H9 (cell line): ENCODE measurements around the gene SPEN. TPM values are rescaled to one million over a fixed set of nuclear protein-coding genes. Genes with fewer than 3 reads are reported as not detected.

ENCODE experiments used
- DNase-seq: peaks from one replicate; pipeline ENCODE4 v3.0.0-alpha.2; 2017
- H2AFZ ChIP-seq: one replicate; pipeline ENCODE4 v1.6.1; 2013; ENCODE audit warnings: mild to moderate bottlenecking, low read length, control low read depth, moderate library complexity
- H2AK5ac ChIP-seq: 2 replicates; pipeline ENCODE4 v1.6.1; 2013; ENCODE audit warnings: low read length, control low read depth, mixed read lengths; ENCODE audit not compliant: insufficient read length
- H2BK120ac ChIP-seq: one replicate; pipeline ENCODE4 v1.6.1; 2013; ENCODE audit warnings: low read depth, mild to moderate bottlenecking, low read length, control low read depth, inconsistent platforms; ENCODE audit not compliant: poor library complexity, severe bottlenecking
- H2BK12ac ChIP-seq: 2 replicates; pipeline ENCODE4 v1.6.1; 2013; ENCODE audit warnings: low read length, control low read depth, mixed read lengths, low read depth; ENCODE audit not compliant: insufficient read length
- H2BK15ac ChIP-seq: 2 replicates; pipeline ENCODE4 v1.6.1; 2013; ENCODE audit warnings: low read depth, low read length, control low read depth
- H2BK20ac ChIP-seq: one replicate; pipeline ENCODE4 v1.6.1; 2013; ENCODE audit warnings: low read depth, mild to moderate bottlenecking, low read length, control low read depth, inconsistent platforms; ENCODE audit not compliant: poor library complexity, severe bottlenecking
- H2BK5ac ChIP-seq: 2 replicates; pipeline ENCODE4 v1.6.1; 2013; ENCODE audit warnings: low read length, control low read depth, mixed read lengths; ENCODE audit not compliant: insufficient read length
- H3K14ac ChIP-seq: 2 replicates; pipeline ENCODE4 v1.6.1; 2013; ENCODE audit warnings: low read length, control low read depth; ENCODE audit not compliant: insufficient read depth
- H3K18ac ChIP-seq: 2 replicates; pipeline ENCODE4 v1.6.1; 2013; ENCODE audit warnings: low read depth, mild to moderate bottlenecking, mixed read lengths, low read length, control low read depth; ENCODE audit not compliant: insufficient read length
- H3K23ac ChIP-seq: 2 replicates; pipeline ENCODE4 v1.6.1; 2013; ENCODE audit warnings: low read length, control low read depth, mixed read lengths, low read depth; ENCODE audit not compliant: insufficient read length
- H3K23me2 ChIP-seq: 2 replicates; pipeline ENCODE4 v1.6.1; 2013; ENCODE audit warnings: low read depth, mild to moderate bottlenecking, mixed read lengths, low read length, control low read depth; ENCODE audit not compliant: insufficient read length, poor library complexity, severe bottlenecking
- H3K27ac ChIP-seq: 2 replicates; pipeline ENCODE4 v1.5.1; 2013; ENCODE audit warnings: low read length, control low read depth, mixed read lengths, low read depth; ENCODE audit not compliant: insufficient read length
- H3K27me3 ChIP-seq: 2 replicates; pipeline ENCODE4 v1.6.1; 2013; ENCODE audit warnings: low read length, control low read depth, inconsistent platforms; ENCODE audit not compliant: insufficient read depth
- H3K4ac ChIP-seq: 2 replicates; pipeline ENCODE4 v1.6.1; 2013; ENCODE audit warnings: low read depth, mild to moderate bottlenecking, control low read depth, inconsistent platforms, low read length, moderate library complexity
- H3K4me1 ChIP-seq: 2 replicates; pipeline ENCODE4 v1.6.1; 2013; ENCODE audit warnings: low read length, control low read depth, inconsistent platforms; ENCODE audit not compliant: insufficient read depth
- H3K4me2 ChIP-seq: 2 replicates; pipeline ENCODE4 v1.6.1; 2013; ENCODE audit warnings: low read length, control low read depth, mixed read lengths; ENCODE audit not compliant: insufficient read length, insufficient read depth
- H3K56ac ChIP-seq: 2 replicates; pipeline ENCODE4 v1.6.1; 2013; ENCODE audit warnings: low read depth, mild to moderate bottlenecking, mixed read lengths, low read length, control low read depth; ENCODE audit not compliant: insufficient read length
- H3K79me1 ChIP-seq: 2 replicates; pipeline ENCODE4 v1.6.1; 2013; ENCODE audit warnings: low read depth, mild to moderate bottlenecking, moderate library complexity, low read length, control low read depth, inconsistent platforms; ENCODE audit not compliant: insufficient read depth, poor library complexity, severe bottlenecking
- H3K79me2 ChIP-seq: 2 replicates; pipeline ENCODE4 v1.6.1; 2013; ENCODE audit warnings: low read length, control low read depth, inconsistent platforms; ENCODE audit not compliant: insufficient read depth
- H3K9ac ChIP-seq: 2 replicates; pipeline ENCODE4 v1.6.1; 2013; ENCODE audit warnings: low read length, control low read depth, mixed read lengths; ENCODE audit not compliant: insufficient read length; ENCODE audit errors: extremely low read depth
- H3K9me3 ChIP-seq: one replicate; pipeline ENCODE4 v1.6.1; 2013; ENCODE audit warnings: low read depth, low read length, inconsistent platforms; ENCODE audit not compliant: control insufficient read depth
- H3T11ph ChIP-seq: one replicate; pipeline ENCODE4 v1.6.1; 2013; ENCODE audit warnings: mild to moderate bottlenecking, low read length, control low read depth, inconsistent platforms
- H4K20me1 ChIP-seq: one replicate; pipeline ENCODE4 v1.6.1; 2013; ENCODE audit not compliant: control insufficient read depth, insufficient read length, insufficient read depth
- H4K5ac ChIP-seq: 2 replicates; pipeline ENCODE4 v1.6.1; 2013; ENCODE audit warnings: low read depth, mild to moderate bottlenecking, mixed read lengths, low read length, control low read depth; ENCODE audit not compliant: insufficient read length
- H4K8ac ChIP-seq: replicated peaks from 2 replicates; pipeline ENCODE4 v1.6.1; 2013; ENCODE audit warnings: low read length, control low read depth, mixed read lengths, low read depth; ENCODE audit not compliant: insufficient read length
- H4K91ac ChIP-seq: 2 replicates; pipeline ENCODE4 v1.6.1; 2013; ENCODE audit warnings: low read depth, mild to moderate bottlenecking, moderate library complexity, mixed read lengths, low read length, control low read depth; ENCODE audit not compliant: insufficient read length
- H3K27ac Mint-ChIP-seq, 3 experiments: 2 replicates in 2 of 3; 3 replicates in 1 of 3; pipeline ENCODE4 v1.8.0; 2020 to 2021; ENCODE audit warnings: mixed read lengths in 3 of 3, mild to moderate bottlenecking in 1 of 3, moderate library complexity in 1 of 3
- H3K27me3 Mint-ChIP-seq: 2 replicates; pipeline ENCODE4 v1.8.0; 2021; ENCODE audit warnings: low read depth, mild to moderate bottlenecking, moderate library complexity, mixed read lengths
- H3K36me3 Mint-ChIP-seq, 3 experiments: 2 replicates in 2 of 3; 3 replicates in 1 of 3; pipeline ENCODE4 v1.8.0; 2020 to 2021; ENCODE audit warnings: low read depth in 3 of 3, mixed read lengths in 3 of 3; ENCODE audit not compliant: insufficient read depth in 1 of 3
- H3K4me1 Mint-ChIP-seq, 2 experiments: 2 replicates each; pipeline ENCODE4 v1.8.0; 2020; ENCODE audit warnings: mixed read lengths in 2 of 2
- H3K4me3 Mint-ChIP-seq, 2 experiments: 2 replicates in 1 of 2; 3 replicates in 1 of 2; pipeline ENCODE4 v1.8.0; 2020 to 2021; ENCODE audit warnings: mild to moderate bottlenecking in 2 of 2, mixed read lengths in 2 of 2, moderate library complexity in 1 of 2
- H3K9me3 Mint-ChIP-seq, 2 experiments: 2 replicates in 1 of 2; 3 replicates in 1 of 2; pipeline ENCODE4 v1.8.0; 2020; ENCODE audit warnings: mild to moderate bottlenecking in 2 of 2, mixed read lengths in 2 of 2, moderate library complexity in 1 of 2
- CTCF ChIP-seq: fragments of 200-600 bp; sonication (generic); conservative IDR thresholded peaks from 3 replicates; pipeline ENCODE4 v1.8.0; 2021; ENCODE audit warnings: antibody characterized with exemption, mild to moderate bottlenecking
- total RNA-seq: library from RNA; stranded (reverse); gene quantifications from 2 replicates; pipeline ENCODE4 v1.2.1, GENCODE V29; 2021

The SPEN gene
- total RNA-seq, 1 experiment from 2014 or later: 59.6 TPM

GRCh38 chr1:15963363-15963967 lies 116.0 kb downstream of the SPEN start:
- Histone ChIP-seq H2BK12ac (no peak overlapping the region), H2BK5ac (no peak overlapping the region), H3K18ac (no peak overlapping the region), H3K56ac (no peak overlapping the region), H3K27ac (no peak overlapping the region), H3K4me2 (no peak overlapping the region), H3K79me1 (no peaks in the 10 kb centered on the region), H2BK120ac (no peak overlapping the region), H3K23ac (no peak overlapping the region), H3K14ac (no peak overlapping the region), H3K4me1 (peaks cover 1% of the 10 kb centered on the region; the same call in 1 of the 2 replicates), H3K4ac (no peak overlapping the region), H4K5ac (no peak overlapping the region), H2AK5ac (no peak overlapping the region), H3K79me2 (no peaks in the 10 kb centered on the region), H4K20me1 (no peaks in the 10 kb centered on the region), H4K91ac (no peak overlapping the region), H3K9ac (no peak overlapping the region), H3K27me3 (no peaks in the 10 kb centered on the region), H3K9me3 (no peaks in the 10 kb centered on the region), H2BK15ac (no peak overlapping the region), H3K23me2 (no peaks in the 10 kb centered on the region), H2BK20ac (no peak overlapping the region), H4K8ac (no peak overlapping the region), H2AFZ (no peak overlapping the region), H3T11ph (no peak overlapping the region)
- no peak for TF ChIP-seq CTCF
- Mint-ChIP-seq H3K27ac (no peak overlapping the region), H3K4me3 (no peak overlapping the region), H3K27me3 (peaks cover 33% of the 10 kb centered on the region), H3K36me3 (peaks cover 3 to 8% (median 6%) of the 10 kb centered on the region in 3 experiments; a peak in 6 of 7 replicates), H3K4me1 (peaks cover 18 to 19% of the 10 kb centered on the region in 2 experiments), H3K9me3 (peaks cover 0 to 2% of the 10 kb centered on the region in 2 experiments; a peak in 2 of 5 replicates)
- DNase-seq: no peak
